GM18867 (cell line): ENCODE data around the gene STARD7.
"Not testable (repeated sequence)": the region's sequence is repeated elsewhere in the genome, so short reads cannot be mapped to it uniquely, and the experiment has no call there.

ENCODE experiments used
- ATAC-seq: cut with Tn5 transposase; IDR thresholded peaks from one replicate; pipeline ENCODE4 v1.9.1; 2021; ENCODE audit warnings: mild to moderate bottlenecking, moderate library complexity; ENCODE audit not compliant: unreplicated experiment

STARD7 gene

GRCh38 chr2:96169868-96170507 is 38.6 kb downstream of the STARD7 start:
- no peak for ATAC-seq

- ATAC-seq, result no peak
Measured at GRCh38 chr2:96167407-96168013, 41.1 kb downstream of the STARD7 start.

GRCh38 chr2:96164459-96165184 is 44.0 kb downstream of the STARD7 start:
- ATAC-seq, result peak; percentile 74

- ATAC-seq, result peak; percentile 60
Measured at GRCh38 chr2:96163768-96164429, 44.7 kb downstream of the STARD7 start.

- no peak for ATAC-seq
Measured at GRCh38 chr2:96163415-96163767, 45.2 kb downstream of the STARD7 start.

GRCh38 chr2:96161898-96162297 is 46.7 kb downstream of the STARD7 start:
- ATAC-seq, result no peak

GRCh38 chr2:96160366-96160765 is 48.3 kb downstream of the STARD7 start:
- ATAC-seq, result not testable (repeated sequence)

GRCh38 chr2:96159084-96159830 is 49.4 kb downstream of the STARD7 start:
- ATAC-seq, result no peak

GRCh38 chr2:96158554-96158940 is 50.1 kb downstream of the STARD7 start:
- ATAC-seq, result no peak

GRCh38 chr2:96157649-96158553 is 50.7 kb downstream of the STARD7 start:
- peak; percentile 64 for ATAC-seq

GRCh38 chr2:96156926-96157648 is 51.5 kb downstream of the STARD7 start:
- peak; percentile 11 for ATAC-seq

- peak; percentile 25 for ATAC-seq
Measured at GRCh38 chr2:96156011-96156820, 52.4 kb downstream of the STARD7 start.

GRCh38 chr2:96154506-96155380 is 53.9 kb downstream of the STARD7 start:
- ATAC-seq, result no peak

- no peak for ATAC-seq
Measured at GRCh38 chr2:96153991-96154431, 54.6 kb downstream of the STARD7 start.

- ATAC-seq, result no peak
Measured at GRCh38 chr2:96153291-96153713, 55.3 kb downstream of the STARD7 start.

- no peak for ATAC-seq
Measured at GRCh38 chr2:96152304-96153161, 56.1 kb downstream of the STARD7 start.
